ENCODE results near the gene C7orf25. TPM values are rescaled to one million over a fixed set of nuclear protein-coding genes. Genes with fewer than 3 reads are reported as not detected.

Gene C7orf25
- polyA plus RNA-seq, 2 of the 4 experiments (the other 2 are of a cell fraction): 3.0 to 3.7 TPM

GRCh38 chr7:42915356-42915755, 3.5 kb upstream of the C7orf25 start:
- peaks cover 10% of the 10 kb centered on the region for H3K4me1 ChIP-seq
- ChIA-PET CTCF (no interaction called here), POLR2A (interaction anchor here (4.5 kb wide), 1 partner anchor 17 kb away, joined by 23 read pairs; the partner anchor contains the start of genes MRPL32 and PSMA2)
- no peak for FAIRE-seq
- H3K4me2 ChIP-seq: no peak overlapping the region
- H3K9me3 ChIP-seq: no peaks in the 10 kb centered on the region
- WGBS (ENCODE audit: missing lambda C conversion rate): 74% methylated on average over 1 of the region's 1 CpG
- H3K4me3 ChIP-seq: no peak overlapping the region
- ATAC-seq: no peak
- TF ChIP-seq KDM5A (IDR thresholded peaks at IDR 0.05) (no peak), ATOH8 (CRISPR knock-in tag; IDR thresholded peaks at IDR 0.05; ENCODE audit: low read depth) (no peak), ESRRA (IDR thresholded peaks at IDR 0.05; ENCODE audit: borderline replicate concordance, low read length) (no peak)
- no peak overlapping the region for H3K27ac ChIP-seq
- no peak for DNase-seq (ENCODE audit: low read depth in 1 of 2, low spot score in 1 of 2)

GRCh38 chr7:42914421-42915045, 2.7 kb upstream of the C7orf25 start:
- no peak overlapping the region for H3K4me3 ChIP-seq
- DNase-seq (ENCODE audit: low read depth in 1 of 2, low spot score in 1 of 2) (no peak), FAIRE-seq (no peak), ATAC-seq (no peak)
- H3K9me3 ChIP-seq: no peaks in the 10 kb centered on the region
- H3K4me2 ChIP-seq: no peak overlapping the region
- 55% methylated on average over 5 of the region's 5 CpGs for WGBS (ENCODE audit: missing lambda C conversion rate)
- H3K4me1 ChIP-seq: peaks cover 10% of the 10 kb centered on the region
- ChIA-PET POLR2A (interaction anchor here (0.7 to 4.5 kb wide), 3 partner anchors 18 to 668 kb away, joined by 3 to 23 read pairs (median 4); partner anchors contain the start of genes MRPL32, PSMA2 and STK17A), CTCF (interaction anchor here (0.6 to 1.1 kb wide), 3 partner anchors 20 to 559 kb away, joined by 3 to 4 read pairs (median 3); no protein-coding TSS in a partner anchor)
- H3K27ac ChIP-seq: no peak overlapping the region
- TF ChIP-seq RARB (CRISPR knock-in tag; IDR thresholded peaks at IDR 0.05) (no peak), KDM1A (IDR thresholded peaks at IDR 0.05; ENCODE audit: low read depth) (no peak), ATOH8 (CRISPR knock-in tag; IDR thresholded peaks at IDR 0.05; ENCODE audit: low read depth) (no peak), FOSB (CRISPR knock-in tag; IDR thresholded peaks at IDR 0.05) (no peak), REST (IDR thresholded peaks at IDR 0.05) (no peak), SMC3 (IDR thresholded peaks at IDR 0.05) (no peak), BHLHE40 (IDR thresholded peaks at IDR 0.05; ENCODE audit: low read depth, low read length) (no peak), HMGXB4 (CRISPR knock-in tag; IDR thresholded peaks at IDR 0.05; ENCODE audit: borderline replicate concordance) (no peak), BCL3 (IDR thresholded peaks at IDR 0.05) (no peak), EHMT2 (IDR thresholded peaks at IDR 0.05; ENCODE audit: low read depth) (no peak), HOXB5 (CRISPR knock-in tag; IDR thresholded peaks at IDR 0.05) (no peak), RAD21 (conservative IDR thresholded peaks at IDR 0.05 in 1 of 2, IDR thresholded peaks at IDR 0.05 in 1 of 2) (no peak), JUN (IDR thresholded peaks at IDR 0.05) (no peak), EP300 (IDR thresholded peaks at IDR 0.05) (no peak), HES2 (IDR thresholded peaks at IDR 0.05) (no peak), ZFP36 (IDR thresholded peaks at IDR 0.05; ENCODE audit: borderline replicate concordance, partially characterized antibody) (no peak), CTCF (IDR thresholded peaks at IDR 0.05) (no peak), CBX2 (IDR thresholded peaks at IDR 0.05; ENCODE audit: borderline replicate concordance, low read depth) (no peak)
